HEK293T (cell line): Measurements from ENCODE around the gene AGPAT4.

Experiments used
- ARNT ChIP-seq: fragments of 450-650 bp; IDR thresholded peaks from 2 replicates; pipeline ENCODE4 v1.6.1; 2017; ENCODE audit warnings: mild to moderate bottlenecking
- BHLHE40 ChIP-seq: fragments of 450-650 bp; IDR thresholded peaks from 2 replicates; pipeline ENCODE4 v1.6.1; 2016; ENCODE audit warnings: mild to moderate bottlenecking, moderate library complexity, borderline replicate concordance
- CTBP1 ChIP-seq: fragments of 450-650 bp; IDR thresholded peaks from 2 replicates; pipeline ENCODE4 v1.6.1; 2016; ENCODE audit warnings: borderline replicate concordance
- ELF4 ChIP-seq: fragments of 450-650 bp; IDR thresholded peaks from 2 replicates; pipeline ENCODE4 v1.6.1; 2017; ENCODE audit warnings: antibody characterized with exemption
- FOXA1 ChIP-seq: fragments of 450-650 bp; IDR thresholded peaks from 2 replicates; pipeline ENCODE4 v1.6.1; 2016; ENCODE audit warnings: mild to moderate bottlenecking
- FOXK2 ChIP-seq: fragments of 450-650 bp; IDR thresholded peaks from 2 replicates; pipeline ENCODE4 v1.6.1; 2016; ENCODE audit warnings: mild to moderate bottlenecking
- FOXM1 ChIP-seq: fragments of 450-650 bp; IDR thresholded peaks from 2 replicates; pipeline ENCODE4 v1.6.1; 2017; ENCODE audit warnings: mild to moderate bottlenecking, borderline replicate concordance
- HDGF ChIP-seq: fragments of 450-650 bp; IDR thresholded peaks from 2 replicates; pipeline ENCODE4 v1.6.1; 2017; ENCODE audit warnings: antibody characterized with exemption, borderline replicate concordance
- LEF1 ChIP-seq: fragments of 450-650 bp; IDR thresholded peaks from 2 replicates; pipeline ENCODE4 v1.6.1; 2017; ENCODE audit warnings: mild to moderate bottlenecking, borderline replicate concordance
- NFRKB ChIP-seq: fragments of 450-650 bp; IDR thresholded peaks from 2 replicates; pipeline ENCODE4 v1.6.1; 2016; ENCODE audit warnings: mild to moderate bottlenecking, moderate library complexity
- SP1 ChIP-seq: fragments of 450-650 bp; IDR thresholded peaks from 2 replicates; pipeline ENCODE4 v1.6.1; 2017
- SUZ12 ChIP-seq: fragments of 450-650 bp; IDR thresholded peaks from 2 replicates; pipeline ENCODE4 v1.6.1; 2016; ENCODE audit warnings: mild to moderate bottlenecking
- ZNF384 ChIP-seq: fragments of 450-650 bp; IDR thresholded peaks from 2 replicates; pipeline ENCODE4 v1.6.1; 2016
- TF ChIP-seq, protein P1 (sequence below): fragments of 450-650 bp; IDR thresholded peaks from 2 replicates; pipeline ENCODE4 v1.6.1; 2016

- TF ChIP-seq ARNT (no peak), LEF1 (no peak), FOXM1 (no peak), SP1 (no peak), SUZ12 (no peak), ZNF384 (no peak), ELF4 (no peak), NFRKB (no peak), BHLHE40 (no peak), CTBP1 (no peak), HDGF (no peak), FOXA1 (no peak), FOXK2 (no peak)
- TF ChIP-seq, protein P1, sequence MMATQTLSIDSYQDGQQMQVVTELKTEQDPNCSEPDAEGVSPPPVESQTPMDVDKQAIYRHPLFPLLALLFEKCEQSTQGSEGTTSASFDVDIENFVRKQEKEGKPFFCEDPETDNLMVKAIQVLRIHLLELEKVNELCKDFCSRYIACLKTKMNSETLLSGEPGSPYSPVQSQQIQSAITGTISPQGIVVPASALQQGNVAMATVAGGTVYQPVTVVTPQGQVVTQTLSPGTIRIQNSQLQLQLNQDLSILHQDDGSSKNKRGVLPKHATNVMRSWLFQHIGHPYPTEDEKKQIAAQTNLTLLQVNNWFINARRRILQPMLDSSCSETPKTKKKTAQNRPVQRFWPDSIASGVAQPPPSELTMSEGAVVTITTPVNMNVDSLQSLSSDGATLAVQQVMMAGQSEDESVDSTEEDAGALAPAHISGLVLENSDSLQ = no peak
Observed at GRCh38 chr6:161154796-161155335, 119.0 kb downstream of the AGPAT4 start.
